WTC11 (cell line): ENCODE data around the gene PRTN3. TPM values are rescaled to one million over a fixed set of nuclear protein-coding genes. Genes with fewer than 3 reads are reported as not detected.

ENCODE experiments used
- ATAC-seq: fragments of 200-7000 bp; cut with Tn5 transposase; 2 replicates; pipeline ENCODE4 v1.10.0; 2021; ENCODE audit warnings: mild to moderate bottlenecking, moderate library complexity
- CTCF ChIA-PET: fragments of 300-600 bp; sonication (Branson Sonifier 250); formaldehyde crosslinking; loops from one replicate; lab custom pipeline; 2021; ENCODE audit warnings: antibody characterized with exemption; lab: Charles Lee
- POLR2A ChIA-PET: fragments of 350-600 bp; sonication (Branson Sonifier 250); formaldehyde crosslinking; loops from one replicate; lab custom pipeline; 2021; ENCODE audit warnings: antibody characterized with exemption; lab: Charles Lee
- DNase-seq: peaks from one replicate; pipeline ENCODE4 v3.0.0; 2021; ENCODE audit warnings: low spot score
- H3K27ac Mint-ChIP-seq: 2 replicates; pipeline ENCODE4 v1.8.0; 2021; ENCODE audit warnings: mixed read lengths
- H3K27me3 Mint-ChIP-seq: 2 replicates; pipeline ENCODE4 v1.8.0; 2021; ENCODE audit warnings: low read depth, mild to moderate bottlenecking, moderate library complexity, mixed read lengths
- H3K36me3 Mint-ChIP-seq: 2 replicates; pipeline ENCODE4 v1.8.0; 2021; ENCODE audit warnings: mixed read lengths
- H3K4me1 Mint-ChIP-seq: 2 replicates; pipeline ENCODE4 v1.8.0; 2022; ENCODE audit warnings: mixed read lengths
- H3K4me3 Mint-ChIP-seq: 2 replicates; pipeline ENCODE4 v1.8.0; 2021; ENCODE audit warnings: mild to moderate bottlenecking, moderate library complexity, mixed read lengths
- H3K9me3 Mint-ChIP-seq: 2 replicates; pipeline ENCODE4 v1.8.0; 2021; ENCODE audit warnings: mixed read lengths
- EMX1 ChIP-seq: fragments of 250-450 bp; sonication (Bioruptor Pico); IDR thresholded peaks from 2 replicates; pipeline ENCODE4 v1.8.0; 2021; ENCODE audit warnings: mild to moderate bottlenecking
- GRHL2 ChIP-seq: fragments of 250-450 bp; sonication (Bioruptor Pico); IDR thresholded peaks from 2 replicates; pipeline ENCODE4 v1.8.0; 2022; ENCODE audit warnings: mild to moderate bottlenecking, moderate library complexity; ENCODE audit not compliant: insufficient replicate concordance, severe bottlenecking
- HMGA2 ChIP-seq: fragments of 250-450 bp; sonication (Bioruptor Pico); IDR thresholded peaks from 2 replicates; pipeline ENCODE4 v1.4.0; 2021; ENCODE audit warnings: mild to moderate bottlenecking, moderate library complexity
- IRF2 ChIP-seq: sonication (generic); formaldehyde crosslinking; IDR thresholded peaks from 2 replicates; pipeline ENCODE4 v1.8.0; 2022; ENCODE audit warnings: low read depth, missing genetic modification reagents, borderline replicate concordance
- MXD4 ChIP-seq: fragments of 250-450 bp; sonication (Bioruptor Pico); IDR thresholded peaks from 2 replicates; pipeline ENCODE4 v1.8.0; 2021; ENCODE audit warnings: mild to moderate bottlenecking, moderate library complexity, borderline replicate concordance
- RELA ChIP-seq: sonication (generic); formaldehyde crosslinking; IDR thresholded peaks from 2 replicates; pipeline ENCODE4 v1.8.1; 2022; ENCODE audit warnings: missing genetic modification reagents, mild to moderate bottlenecking, borderline replicate concordance
- TEAD1 ChIP-seq: sonication (generic); formaldehyde crosslinking; IDR thresholded peaks from 2 replicates; pipeline ENCODE4 v1.8.0; 2022; ENCODE audit warnings: mild to moderate bottlenecking, missing genetic modification reagents
- TEAD4 ChIP-seq: sonication (generic); formaldehyde crosslinking; IDR thresholded peaks from 2 replicates; pipeline ENCODE4 v1.8.0; 2022; ENCODE audit warnings: mild to moderate bottlenecking, missing genetic modification reagents
- ZNF317 ChIP-seq: sonication (generic); formaldehyde crosslinking; IDR thresholded peaks from 2 replicates; pipeline ENCODE4 v1.8.1; 2023; ENCODE audit warnings: low read depth, mild to moderate bottlenecking, moderate library complexity, missing genetic modification reagents, borderline replicate concordance
- ZNF423 ChIP-seq: fragments of 250-450 bp; sonication (Bioruptor Pico); IDR thresholded peaks from 2 replicates; pipeline ENCODE4 v2.1.2; 2022; ENCODE audit warnings: mild to moderate bottlenecking, moderate library complexity
- total RNA-seq: library from RNA; stranded (reverse); gene quantifications from 3 replicates; pipeline ENCODE4 v1.2.3, GENCODE V29; 2021
- TF ChIP-seq, protein P1 (sequence below): fragments of 250-450 bp; sonication (Bioruptor Pico); IDR thresholded peaks from 2 replicates; pipeline ENCODE4 v1.9.0; 2021; ENCODE audit warnings: mild to moderate bottlenecking
- TF ChIP-seq, protein P2 (sequence below): sonication (generic); formaldehyde crosslinking; IDR thresholded peaks from 2 replicates; pipeline ENCODE4 v1.8.0; 2022; ENCODE audit warnings: mild to moderate bottlenecking, missing genetic modification reagents
- TF ChIP-seq, protein P3 (sequence below): fragments of 250-450 bp; sonication (Bioruptor Pico); IDR thresholded peaks from 2 replicates; pipeline ENCODE4 v1.9.0; 2021; ENCODE audit warnings: mild to moderate bottlenecking
- TF ChIP-seq, protein P4 (sequence below): sonication (generic); formaldehyde crosslinking; IDR thresholded peaks from 2 replicates; pipeline ENCODE4 v1.8.1; 2023; ENCODE audit warnings: mild to moderate bottlenecking, moderate library complexity, missing genetic modification reagents
- TF ChIP-seq, protein P5 (sequence below): sonication (generic); formaldehyde crosslinking; IDR thresholded peaks from 2 replicates; pipeline ENCODE4 v1.8.0; 2022; ENCODE audit warnings: missing genetic modification reagents
- TF ChIP-seq, protein P6 (sequence below): sonication (generic); formaldehyde crosslinking; IDR thresholded peaks from 2 replicates; pipeline ENCODE4 v1.8.1; 2023; ENCODE audit warnings: mild to moderate bottlenecking, missing genetic modification reagents, moderate library complexity

Gene PRTN3
- total RNA-seq, 1 experiment from 2014 or later, result 0.61 TPM

DNA sequence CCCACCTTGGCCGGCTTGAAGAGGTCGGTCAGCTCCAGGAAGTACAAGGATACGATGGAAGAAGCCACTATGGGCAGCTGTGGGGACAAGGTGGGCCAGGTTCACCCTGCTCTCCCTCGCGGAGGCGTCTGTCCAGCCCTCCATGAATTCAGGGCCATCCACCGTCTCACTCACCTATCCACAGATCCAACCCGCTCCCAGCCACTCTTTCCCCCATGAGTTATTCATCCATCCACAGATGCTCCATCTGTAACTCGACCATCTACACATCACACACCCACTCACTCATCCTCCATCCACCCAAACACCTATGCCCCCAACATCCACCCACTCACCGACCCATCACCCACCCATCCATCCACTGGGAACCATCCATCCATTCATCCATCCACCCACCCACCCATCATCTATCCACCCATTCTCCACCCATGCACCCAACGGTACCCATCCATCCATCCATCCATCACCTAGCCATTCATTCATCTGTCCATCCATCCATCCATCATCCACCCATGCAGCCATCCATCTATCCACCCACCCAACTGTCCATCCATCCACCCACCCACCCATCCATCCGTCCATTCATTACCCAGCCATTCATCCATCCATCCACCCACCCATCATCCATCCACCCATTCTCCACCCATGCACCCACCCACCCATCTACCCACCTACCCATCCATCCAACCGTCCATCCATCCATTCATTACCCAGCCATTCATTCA lies 24.9 kb upstream of the PRTN3 start:
- H3K27me3 Mint-ChIP-seq, result no peaks in the 10 kb centered on the region
- H3K27ac Mint-ChIP-seq, result no peak overlapping the region
- no peak for ATAC-seq
- ChIA-PET POLR2A (interaction anchor here (0.7 kb wide), 1 partner anchor 268 kb away, joined by 3 read pairs; no protein-coding TSS in a partner anchor), CTCF (no interaction called here)
- no peak overlapping the region for H3K4me3 Mint-ChIP-seq
- peaks cover 5% of the 10 kb centered on the region for H3K9me3 Mint-ChIP-seq
- H3K4me1 Mint-ChIP-seq, result no peaks in the 10 kb centered on the region
- peaks cover 18% of the 10 kb centered on the region for H3K36me3 Mint-ChIP-seq
- DNase-seq, result no peak
- TF ChIP-seq HMGA2 (CRISPR knock-in tag), result no peak
- no peak for TF ChIP-seq TEAD1
- no peak for TF ChIP-seq ZNF423 (CRISPR knock-in tag)
- no peak for TF ChIP-seq IRF2 (CRISPR knock-in tag)
- TF ChIP-seq, protein P1, sequence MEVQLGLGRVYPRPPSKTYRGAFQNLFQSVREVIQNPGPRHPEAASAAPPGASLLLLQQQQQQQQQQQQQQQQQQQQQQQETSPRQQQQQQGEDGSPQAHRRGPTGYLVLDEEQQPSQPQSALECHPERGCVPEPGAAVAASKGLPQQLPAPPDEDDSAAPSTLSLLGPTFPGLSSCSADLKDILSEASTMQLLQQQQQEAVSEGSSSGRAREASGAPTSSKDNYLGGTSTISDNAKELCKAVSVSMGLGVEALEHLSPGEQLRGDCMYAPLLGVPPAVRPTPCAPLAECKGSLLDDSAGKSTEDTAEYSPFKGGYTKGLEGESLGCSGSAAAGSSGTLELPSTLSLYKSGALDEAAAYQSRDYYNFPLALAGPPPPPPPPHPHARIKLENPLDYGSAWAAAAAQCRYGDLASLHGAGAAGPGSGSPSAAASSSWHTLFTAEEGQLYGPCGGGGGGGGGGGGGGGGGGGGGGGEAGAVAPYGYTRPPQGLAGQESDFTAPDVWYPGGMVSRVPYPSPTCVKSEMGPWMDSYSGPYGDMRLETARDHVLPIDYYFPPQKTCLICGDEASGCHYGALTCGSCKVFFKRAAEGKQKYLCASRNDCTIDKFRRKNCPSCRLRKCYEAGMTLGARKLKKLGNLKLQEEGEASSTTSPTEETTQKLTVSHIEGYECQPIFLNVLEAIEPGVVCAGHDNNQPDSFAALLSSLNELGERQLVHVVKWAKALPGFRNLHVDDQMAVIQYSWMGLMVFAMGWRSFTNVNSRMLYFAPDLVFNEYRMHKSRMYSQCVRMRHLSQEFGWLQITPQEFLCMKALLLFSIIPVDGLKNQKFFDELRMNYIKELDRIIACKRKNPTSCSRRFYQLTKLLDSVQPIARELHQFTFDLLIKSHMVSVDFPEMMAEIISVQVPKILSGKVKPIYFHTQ (CRISPR knock-in tag), result no peak
- no peak for TF ChIP-seq ZNF317 (CRISPR knock-in tag)
- TF ChIP-seq EMX1 (CRISPR knock-in tag), result no peak
- TF ChIP-seq RELA (CRISPR knock-in tag), result no peak
- TF ChIP-seq, protein P2, sequence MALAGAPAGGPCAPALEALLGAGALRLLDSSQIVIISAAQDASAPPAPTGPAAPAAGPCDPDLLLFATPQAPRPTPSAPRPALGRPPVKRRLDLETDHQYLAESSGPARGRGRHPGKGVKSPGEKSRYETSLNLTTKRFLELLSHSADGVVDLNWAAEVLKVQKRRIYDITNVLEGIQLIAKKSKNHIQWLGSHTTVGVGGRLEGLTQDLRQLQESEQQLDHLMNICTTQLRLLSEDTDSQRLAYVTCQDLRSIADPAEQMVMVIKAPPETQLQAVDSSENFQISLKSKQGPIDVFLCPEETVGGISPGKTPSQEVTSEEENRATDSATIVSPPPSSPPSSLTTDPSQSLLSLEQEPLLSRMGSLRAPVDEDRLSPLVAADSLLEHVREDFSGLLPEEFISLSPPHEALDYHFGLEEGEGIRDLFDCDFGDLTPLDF (CRISPR knock-in tag), result no peak
- TF ChIP-seq MXD4 (CRISPR knock-in tag), result no peak
- TF ChIP-seq GRHL2 (CRISPR knock-in tag), result no peak
- TF ChIP-seq, protein P3, sequence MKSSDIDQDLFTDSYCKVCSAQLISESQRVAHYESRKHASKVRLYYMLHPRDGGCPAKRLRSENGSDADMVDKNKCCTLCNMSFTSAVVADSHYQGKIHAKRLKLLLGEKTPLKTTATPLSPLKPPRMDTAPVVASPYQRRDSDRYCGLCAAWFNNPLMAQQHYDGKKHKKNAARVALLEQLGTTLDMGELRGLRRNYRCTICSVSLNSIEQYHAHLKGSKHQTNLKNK (CRISPR knock-in tag), result no peak
- TF ChIP-seq, protein P4, sequence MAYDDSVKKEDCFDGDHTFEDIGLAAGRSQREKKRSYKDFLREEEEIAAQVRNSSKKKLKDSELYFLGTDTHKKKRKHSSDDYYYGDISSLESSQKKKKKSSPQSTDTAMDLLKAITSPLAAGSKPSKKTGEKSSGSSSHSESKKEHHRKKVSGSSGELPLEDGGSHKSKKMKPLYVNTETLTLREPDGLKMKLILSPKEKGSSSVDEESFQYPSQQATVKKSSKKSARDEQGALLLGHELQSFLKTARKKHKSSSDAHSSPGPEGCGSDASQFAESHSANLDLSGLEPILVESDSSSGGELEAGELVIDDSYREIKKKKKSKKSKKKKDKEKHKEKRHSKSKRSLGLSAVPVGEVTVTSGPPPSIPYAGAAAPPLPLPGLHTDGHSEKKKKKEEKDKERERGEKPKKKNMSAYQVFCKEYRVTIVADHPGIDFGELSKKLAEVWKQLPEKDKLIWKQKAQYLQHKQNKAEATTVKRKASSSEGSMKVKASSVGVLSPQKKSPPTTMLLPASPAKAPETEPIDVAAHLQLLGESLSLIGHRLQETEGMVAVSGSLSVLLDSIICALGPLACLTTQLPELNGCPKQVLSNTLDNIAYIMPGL (CRISPR knock-in tag), result no peak
- TF ChIP-seq, protein P5, sequence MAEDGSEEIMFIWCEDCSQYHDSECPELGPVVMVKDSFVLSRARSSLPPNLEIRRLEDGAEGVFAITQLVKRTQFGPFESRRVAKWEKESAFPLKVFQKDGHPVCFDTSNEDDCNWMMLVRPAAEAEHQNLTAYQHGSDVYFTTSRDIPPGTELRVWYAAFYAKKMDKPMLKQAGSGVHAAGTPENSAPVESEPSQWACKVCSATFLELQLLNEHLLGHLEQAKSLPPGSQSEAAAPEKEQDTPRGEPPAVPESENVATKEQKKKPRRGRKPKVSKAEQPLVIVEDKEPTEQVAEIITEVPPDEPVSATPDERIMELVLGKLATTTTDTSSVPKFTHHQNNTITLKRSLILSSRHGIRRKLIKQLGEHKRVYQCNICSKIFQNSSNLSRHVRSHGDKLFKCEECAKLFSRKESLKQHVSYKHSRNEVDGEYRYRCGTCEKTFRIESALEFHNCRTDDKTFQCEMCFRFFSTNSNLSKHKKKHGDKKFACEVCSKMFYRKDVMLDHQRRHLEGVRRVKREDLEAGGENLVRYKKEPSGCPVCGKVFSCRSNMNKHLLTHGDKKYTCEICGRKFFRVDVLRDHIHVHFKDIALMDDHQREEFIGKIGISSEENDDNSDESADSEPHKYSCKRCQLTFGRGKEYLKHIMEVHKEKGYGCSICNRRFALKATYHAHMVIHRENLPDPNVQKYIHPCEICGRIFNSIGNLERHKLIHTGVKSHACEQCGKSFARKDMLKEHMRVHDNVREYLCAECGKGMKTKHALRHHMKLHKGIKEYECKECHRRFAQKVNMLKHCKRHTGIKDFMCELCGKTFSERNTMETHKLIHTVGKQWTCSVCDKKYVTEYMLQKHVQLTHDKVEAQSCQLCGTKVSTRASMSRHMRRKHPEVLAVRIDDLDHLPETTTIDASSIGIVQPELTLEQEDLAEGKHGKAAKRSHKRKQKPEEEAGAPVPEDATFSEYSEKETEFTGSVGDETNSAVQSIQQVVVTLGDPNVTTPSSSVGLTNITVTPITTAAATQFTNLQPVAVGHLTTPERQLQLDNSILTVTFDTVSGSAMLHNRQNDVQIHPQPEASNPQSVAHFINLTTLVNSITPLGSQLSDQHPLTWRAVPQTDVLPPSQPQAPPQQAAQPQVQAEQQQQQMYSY (CRISPR knock-in tag), result no peak

DNA sequence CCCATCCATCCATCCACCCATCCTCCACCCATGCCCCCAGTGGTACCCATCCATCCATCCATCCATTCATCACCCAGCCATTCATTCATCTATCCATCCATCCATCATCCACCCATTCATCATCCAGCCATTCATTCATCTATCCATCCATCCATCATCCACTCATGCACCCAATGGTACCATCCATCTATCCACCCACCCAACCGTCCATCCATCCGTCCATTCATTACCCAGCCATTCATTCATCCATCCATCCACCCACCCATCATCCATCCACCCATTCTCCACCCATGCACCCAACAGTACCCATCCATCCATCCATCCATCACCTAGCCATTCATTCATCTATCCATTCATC lies 24.3 kb upstream of the PRTN3 start:
- Mint-ChIP-seq H3K36me3 (peaks cover 16% of the 10 kb centered on the region), H3K27me3 (no peaks in the 10 kb centered on the region), H3K9me3 (peaks cover 5% of the 10 kb centered on the region), H3K4me3 (no peak overlapping the region), H3K27ac (no peak overlapping the region), H3K4me1 (no peaks in the 10 kb centered on the region)
- ATAC-seq, result no peak
- CTCF ChIA-PET, result no interaction called here
- no peak for DNase-seq
- POLR2A ChIA-PET, result no interaction called here
- TF ChIP-seq, protein P6, sequence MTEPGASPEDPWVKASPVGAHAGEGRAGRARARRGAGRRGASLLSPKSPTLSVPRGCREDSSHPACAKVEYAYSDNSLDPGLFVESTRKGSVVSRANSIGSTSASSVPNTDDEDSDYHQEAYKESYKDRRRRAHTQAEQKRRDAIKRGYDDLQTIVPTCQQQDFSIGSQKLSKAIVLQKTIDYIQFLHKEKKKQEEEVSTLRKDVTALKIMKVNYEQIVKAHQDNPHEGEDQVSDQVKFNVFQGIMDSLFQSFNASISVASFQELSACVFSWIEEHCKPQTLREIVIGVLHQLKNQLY, result no peak
- TF ChIP-seq TEAD4 (CRISPR knock-in tag), result no peak
